Measurements from ENCODE around the gene SPOCD1.

The SPOCD1 gene

DNA sequence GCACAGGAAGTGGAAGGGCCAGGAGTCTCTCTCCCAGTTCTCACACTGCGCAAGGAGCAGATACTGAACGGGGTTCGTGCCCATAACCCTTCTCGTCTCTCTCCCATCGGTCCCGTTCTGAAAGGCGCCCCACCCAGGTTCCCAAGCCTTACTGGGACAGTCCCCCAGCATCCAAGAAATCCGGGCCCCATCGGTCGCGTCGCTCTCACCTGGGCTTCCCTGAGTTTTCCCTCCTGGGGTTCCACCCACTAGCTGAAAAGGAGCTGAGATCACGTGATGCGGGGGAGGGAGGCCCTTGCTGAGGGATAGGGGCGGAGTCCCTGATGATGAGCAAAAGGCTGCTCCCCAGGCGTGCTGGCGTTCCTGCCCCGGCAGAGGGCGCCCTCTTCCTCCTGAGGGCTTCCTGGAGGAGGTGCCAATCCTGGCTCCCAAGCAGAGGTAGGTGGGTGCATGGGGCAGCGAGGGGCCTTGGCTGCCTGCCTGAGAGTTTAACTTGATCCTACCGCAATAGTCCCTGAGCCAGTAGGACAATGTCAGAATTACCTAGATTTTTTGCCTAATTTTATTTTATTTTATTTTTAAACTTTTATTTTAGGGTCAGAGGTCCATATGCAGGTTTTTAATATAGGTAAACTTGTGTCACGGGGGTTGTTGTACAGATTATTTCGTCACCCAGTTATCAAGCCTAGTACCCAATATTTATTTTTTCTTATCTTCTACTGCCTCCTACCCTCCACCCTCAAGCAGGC is at the start of gene SPOCD1:
TSS of gene SPOCD1 (minus strand) at position 271 of the 749 bp plus-strand sequence. CDS start 689 bp downstream, outside the sequence.
- TF ChIP-seq GATA2 (IDR thresholded peaks at IDR 0.05; ENCODE audit: low read depth, low read length): no peak
- TF ChIP-seq GATA3 (IDR thresholded peaks at IDR 0.05; ENCODE audit: low read depth, low read length): no peak

DNA sequence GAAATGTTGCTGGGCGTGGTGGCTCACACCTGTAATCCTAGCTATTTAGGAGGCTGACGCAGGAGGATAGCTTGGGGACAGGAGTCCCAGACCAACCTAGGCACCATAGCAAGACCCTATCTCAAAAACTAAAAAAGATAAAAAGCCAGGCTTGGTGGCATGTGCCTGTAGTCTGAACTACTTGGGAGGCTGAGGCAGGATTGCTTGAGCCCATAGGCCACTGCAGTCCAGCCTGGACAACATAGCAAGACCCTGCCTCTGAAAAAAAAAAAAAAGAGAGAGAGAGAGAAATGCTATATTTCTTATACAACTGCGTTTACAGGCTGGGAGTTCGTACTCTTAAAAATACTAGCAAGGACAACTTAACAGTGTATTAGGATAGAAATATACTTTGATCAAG is 46.2 kb upstream of the SPOCD1 start:
- TF ChIP-seq GATA3 (IDR thresholded peaks at IDR 0.05; ENCODE audit: low read depth, low read length) (no peak), GATA2 (IDR thresholded peaks at IDR 0.05; ENCODE audit: low read depth, low read length) (no peak)

DNA sequence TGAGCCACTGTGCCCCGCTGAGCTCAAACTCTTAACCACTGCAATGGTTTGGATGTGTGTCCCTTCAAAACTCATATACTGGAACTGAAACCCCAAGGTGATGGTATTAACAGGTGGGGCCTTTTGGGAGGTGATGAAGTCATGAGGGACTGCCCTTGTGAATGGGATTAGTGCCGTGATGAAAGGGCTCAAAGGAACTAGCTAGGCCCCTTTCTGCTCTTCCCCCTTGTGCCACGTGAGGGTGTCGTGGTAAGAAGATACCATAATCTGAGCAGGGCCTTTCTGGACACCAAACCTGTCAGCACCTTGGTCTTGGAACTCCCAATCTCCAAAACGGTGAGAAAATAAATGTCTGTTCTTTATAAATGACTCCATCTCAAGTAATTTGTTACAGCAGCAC is 45.5 kb upstream of the SPOCD1 start:
- no peak for TF ChIP-seq GATA2 (IDR thresholded peaks at IDR 0.05; ENCODE audit: low read depth, low read length)
- no peak for TF ChIP-seq GATA3 (IDR thresholded peaks at IDR 0.05; ENCODE audit: low read depth, low read length)

DNA sequence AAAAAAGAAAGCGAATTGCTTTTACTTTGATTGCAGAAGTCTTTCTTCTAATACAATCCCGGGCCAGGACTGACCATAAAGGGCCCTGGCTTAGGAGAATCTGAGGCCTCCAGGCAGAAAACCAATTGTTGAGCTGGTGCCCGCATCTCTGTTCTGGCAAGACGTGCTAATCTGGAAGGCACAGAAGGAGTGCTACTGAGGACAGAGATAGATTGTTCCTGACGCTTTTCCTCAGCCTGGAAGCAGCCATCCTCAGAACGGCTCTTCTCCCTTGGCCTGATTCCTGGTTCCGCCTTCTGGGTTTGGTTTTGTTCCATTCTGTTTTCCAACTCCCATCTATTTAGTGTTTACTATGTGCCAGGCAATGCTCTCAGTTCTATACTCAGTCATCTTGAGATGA is 44.8 kb upstream of the SPOCD1 start:
- no peak for TF ChIP-seq GATA2 (IDR thresholded peaks at IDR 0.05; ENCODE audit: low read depth, low read length)
- TF ChIP-seq GATA3 (IDR thresholded peaks at IDR 0.05; ENCODE audit: low read depth, low read length): no peak

DNA sequence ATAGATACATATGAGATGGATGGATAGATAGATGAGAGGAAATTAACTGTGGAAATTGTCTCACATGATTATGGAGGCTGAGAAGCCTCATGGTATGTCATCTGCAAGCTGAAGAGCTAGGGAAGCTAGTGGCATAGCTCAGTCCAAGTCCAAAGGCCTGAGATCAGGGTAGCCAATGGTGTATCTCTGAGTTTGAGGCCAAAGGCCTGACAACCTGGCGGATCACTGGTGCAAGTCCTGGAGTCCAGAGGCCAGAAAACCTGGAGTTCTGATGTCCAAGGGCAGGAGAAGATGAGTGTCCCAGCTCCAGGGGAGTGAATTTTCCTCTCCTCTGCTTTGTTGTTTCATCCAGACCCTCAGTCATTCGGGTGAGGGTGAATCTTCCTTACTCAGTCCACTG is 43.9 kb upstream of the SPOCD1 start:
- no peak for TF ChIP-seq GATA3 (IDR thresholded peaks at IDR 0.05; ENCODE audit: low read depth, low read length)

DNA sequence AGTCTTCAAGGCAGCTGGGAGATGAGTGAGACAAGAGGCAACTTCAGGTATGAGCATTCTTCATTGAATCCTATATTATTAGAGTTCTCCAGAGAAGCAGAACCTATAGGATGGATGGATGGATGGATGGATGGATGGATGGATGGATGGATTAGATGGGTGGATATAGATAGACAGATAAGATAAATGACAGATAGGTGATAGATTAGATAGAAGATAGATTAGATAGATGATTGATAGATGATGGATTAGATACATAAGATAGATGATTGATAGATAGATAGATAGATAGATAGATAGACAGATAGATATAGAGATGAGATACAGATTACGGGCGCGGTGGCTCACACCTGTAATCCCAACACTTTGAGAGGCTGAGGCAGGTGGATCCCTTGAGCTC is 43.2 kb upstream of the SPOCD1 start:
- TF ChIP-seq GATA3 (IDR thresholded peaks at IDR 0.05; ENCODE audit: low read depth, low read length): no peak

DNA sequence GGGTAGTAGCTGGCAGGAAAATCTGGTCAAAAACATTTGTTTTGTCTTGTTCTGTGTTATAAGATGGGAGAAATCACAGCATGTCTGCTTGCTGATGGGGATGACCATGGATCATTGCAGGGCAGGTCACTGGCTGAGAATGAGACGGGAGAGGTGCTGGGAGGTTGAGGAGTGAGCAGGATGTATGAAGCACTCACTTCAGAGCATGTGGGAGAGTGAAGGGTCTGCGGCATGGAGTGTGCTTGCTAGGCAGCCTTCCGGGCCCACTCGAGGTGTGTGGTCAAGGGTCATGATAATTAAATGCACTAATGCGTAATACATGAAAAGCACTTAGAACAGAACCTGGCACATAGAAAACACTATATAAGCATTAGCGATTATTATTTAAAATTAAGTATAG is 42.0 kb upstream of the SPOCD1 start:
- TF ChIP-seq GATA3 (IDR thresholded peaks at IDR 0.05; ENCODE audit: low read depth, low read length) (no peak), GATA2 (IDR thresholded peaks at IDR 0.05; ENCODE audit: low read depth, low read length) (no peak)

DNA sequence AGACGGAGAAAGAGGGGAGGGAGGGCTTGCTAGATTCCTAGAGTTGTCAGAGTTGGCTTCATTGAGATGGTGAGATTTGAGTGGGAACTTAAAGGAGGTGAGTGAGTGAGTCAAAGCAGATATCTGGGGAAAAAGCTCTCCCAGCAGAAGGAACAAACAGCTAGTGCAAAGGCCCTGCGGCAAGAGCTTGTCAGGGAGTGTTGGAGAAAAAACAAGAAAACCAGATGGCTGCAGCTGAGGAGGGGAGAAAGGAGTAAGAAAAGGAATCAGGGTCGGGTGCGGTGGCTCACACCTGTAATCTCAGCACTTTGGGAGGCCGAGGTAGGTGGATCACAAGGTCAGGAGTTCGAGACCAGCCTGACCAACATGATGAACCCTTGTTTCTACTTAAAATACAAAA is 40.3 kb upstream of the SPOCD1 start:
- no peak for TF ChIP-seq GATA3 (IDR thresholded peaks at IDR 0.05; ENCODE audit: low read depth, low read length)
- no peak for TF ChIP-seq GATA2 (IDR thresholded peaks at IDR 0.05; ENCODE audit: low read depth, low read length)

DNA sequence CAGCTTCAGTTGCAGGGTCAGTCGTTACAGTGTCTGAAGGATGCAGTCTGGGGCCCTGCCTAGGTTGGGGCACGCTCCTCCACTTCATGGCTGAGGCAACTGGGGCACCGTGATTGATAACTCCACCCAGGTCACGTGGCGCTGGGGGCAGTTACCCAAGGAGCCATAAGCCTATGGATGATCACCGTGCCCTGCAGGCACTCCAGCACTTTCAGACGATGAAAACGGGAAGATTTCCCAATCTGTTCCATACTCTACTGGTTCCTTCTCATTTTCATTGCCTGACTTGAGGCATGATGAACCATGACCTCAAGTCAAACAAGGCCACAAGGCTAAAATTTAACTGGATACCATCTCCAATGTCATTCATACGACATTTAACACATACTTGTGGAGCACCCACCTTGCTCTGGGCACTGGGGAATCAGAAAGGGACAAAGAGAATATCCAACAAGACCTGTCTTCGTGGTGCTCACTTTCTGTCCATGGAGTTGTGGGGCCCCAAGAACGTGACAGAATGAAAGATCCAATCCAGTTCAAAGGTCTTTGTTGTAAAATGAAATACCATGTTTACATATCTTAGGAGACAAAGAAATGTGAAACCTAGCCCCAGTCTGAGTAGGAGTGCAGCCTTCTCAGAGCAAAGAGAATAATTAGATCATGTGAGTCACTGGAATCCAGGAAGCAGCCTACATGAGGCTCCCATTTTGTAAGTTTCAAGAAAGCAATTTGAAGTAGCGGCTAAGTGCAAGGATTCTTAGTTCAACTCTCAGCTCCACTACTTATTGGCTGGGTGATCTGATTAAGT is 39.4 kb upstream of the SPOCD1 start:
- TF ChIP-seq GATA2 (IDR thresholded peaks at IDR 0.05; ENCODE audit: low read depth, low read length): no peak
- no peak for TF ChIP-seq GATA3 (IDR thresholded peaks at IDR 0.05; ENCODE audit: low read depth, low read length)

DNA sequence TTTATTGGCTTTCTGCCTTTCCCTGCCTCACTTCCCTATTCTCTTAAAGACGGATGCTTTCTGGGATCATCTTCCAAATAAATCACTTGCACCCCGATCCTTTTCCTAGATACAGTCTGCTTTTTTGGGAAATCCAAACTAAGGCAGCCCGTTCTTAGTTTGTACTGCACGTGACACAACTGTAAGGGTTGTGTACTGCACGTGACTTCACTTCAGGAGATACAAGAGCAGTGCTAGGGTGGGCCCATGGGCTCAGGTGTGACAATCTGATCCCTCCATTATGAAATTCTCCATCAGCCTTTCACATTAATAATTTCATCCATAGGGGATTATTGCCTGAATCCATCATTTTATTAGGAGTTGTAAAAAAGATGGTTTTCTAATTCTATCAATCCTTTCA is 33.8 kb upstream of the SPOCD1 start:
- TF ChIP-seq GATA3 (IDR thresholded peaks at IDR 0.05; ENCODE audit: low read depth, low read length) (no peak), GATA2 (IDR thresholded peaks at IDR 0.05; ENCODE audit: low read depth, low read length) (no peak)

DNA sequence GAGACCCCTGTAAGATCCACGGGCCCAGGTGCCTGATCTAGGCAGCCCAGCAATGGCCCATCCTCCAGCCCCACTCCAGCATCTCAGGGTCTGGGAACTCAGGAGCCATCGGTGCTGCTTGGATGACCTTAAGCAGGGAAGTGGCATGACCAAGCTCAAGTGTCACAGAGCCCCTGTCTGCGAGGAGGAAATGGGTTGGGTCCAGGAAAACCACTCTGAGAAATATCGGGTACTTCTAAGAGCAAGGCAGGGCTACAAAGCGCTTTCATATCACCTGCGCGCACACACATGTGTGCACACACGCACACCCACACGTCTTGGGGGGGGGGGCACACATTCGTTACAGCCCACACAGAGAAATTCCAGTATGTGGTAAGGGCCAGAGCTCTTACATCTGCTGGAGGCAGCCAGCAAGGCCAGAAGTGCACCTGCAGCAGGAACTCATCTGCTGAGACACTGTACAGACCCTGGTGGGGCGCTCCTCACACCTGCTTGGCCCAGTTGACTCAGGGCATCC is 32.6 kb upstream of the SPOCD1 start:
- no peak for TF ChIP-seq GATA3 (IDR thresholded peaks at IDR 0.05; ENCODE audit: low read depth, low read length)
- no peak for TF ChIP-seq GATA2 (IDR thresholded peaks at IDR 0.05; ENCODE audit: low read depth, low read length)

DNA sequence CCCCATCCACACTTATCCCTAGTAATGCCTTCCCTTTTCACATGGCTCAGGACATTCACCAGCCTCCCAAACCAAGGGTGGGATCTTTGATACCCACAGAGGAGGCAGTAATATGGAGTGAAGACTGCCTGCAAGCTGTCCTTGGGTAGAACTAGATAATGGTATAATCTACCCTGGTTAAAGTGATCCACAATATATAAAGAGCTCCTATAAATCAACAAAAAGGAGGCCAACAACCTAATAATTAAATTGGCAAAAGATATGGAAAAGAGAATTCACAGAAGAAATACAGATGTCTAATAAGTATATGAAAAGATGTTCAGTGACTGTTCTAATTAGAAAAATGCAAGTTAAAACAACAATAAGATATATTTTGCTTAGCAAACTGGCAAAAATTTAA is 30.7 kb upstream of the SPOCD1 start:
- TF ChIP-seq GATA3 (IDR thresholded peaks at IDR 0.05; ENCODE audit: low read depth, low read length) (no peak), GATA2 (IDR thresholded peaks at IDR 0.05; ENCODE audit: low read depth, low read length) (no peak)

DNA sequence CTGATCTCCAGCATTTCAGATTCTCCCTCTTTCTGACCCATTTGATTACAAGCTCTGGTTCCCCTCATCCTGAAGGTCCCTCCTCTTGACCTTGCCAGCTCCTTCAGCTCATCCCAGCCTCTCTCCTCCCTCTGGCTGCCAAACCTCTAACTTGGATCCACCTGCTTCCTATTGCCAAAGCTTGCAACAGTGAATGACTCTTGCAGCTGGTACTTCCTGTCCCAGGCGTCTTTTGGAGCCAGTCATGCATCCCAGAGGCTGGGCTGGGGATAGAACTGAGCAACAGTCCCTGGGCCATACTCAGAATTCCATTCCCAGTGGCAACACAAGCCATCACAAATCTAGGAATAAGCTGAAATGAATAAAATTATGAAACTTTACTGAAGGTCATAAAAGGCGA is 27.7 kb upstream of the SPOCD1 start:
- TF ChIP-seq GATA2 (IDR thresholded peaks at IDR 0.05; ENCODE audit: low read depth, low read length) (no peak), GATA3 (IDR thresholded peaks at IDR 0.05; ENCODE audit: low read depth, low read length) (no peak)

DNA sequence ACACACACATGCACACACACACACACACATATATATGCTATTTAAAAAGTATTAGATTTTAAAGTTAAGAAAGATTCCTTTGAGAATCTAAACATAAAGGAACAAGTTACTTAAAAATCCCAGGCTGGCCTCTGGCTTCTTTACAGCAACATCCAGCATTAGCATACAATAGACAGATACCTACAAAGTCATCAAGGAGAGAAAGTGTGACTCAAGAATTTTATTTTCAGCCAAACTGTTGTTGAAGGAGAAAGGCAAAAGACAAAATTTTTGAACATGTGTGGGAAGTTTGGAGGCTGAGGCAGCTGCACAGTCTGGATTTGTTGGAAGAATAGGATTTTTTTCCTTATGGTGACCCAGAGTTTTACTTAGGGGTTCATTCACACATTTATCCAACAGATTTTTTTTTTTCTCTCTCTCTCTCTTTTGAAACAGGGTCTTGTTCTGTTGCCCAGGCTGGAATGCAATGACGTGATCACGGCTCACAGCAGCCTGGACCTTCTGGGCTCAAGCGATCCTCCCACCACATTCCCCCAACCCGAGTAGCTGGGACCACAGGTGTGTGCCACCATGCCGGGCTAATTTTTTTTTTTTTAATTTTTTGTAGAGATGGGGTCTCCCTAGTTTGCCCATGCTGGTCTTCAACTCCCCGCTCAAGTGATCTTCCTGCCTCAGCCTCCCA is 24.0 kb upstream of the SPOCD1 start:
- TF ChIP-seq GATA2 (IDR thresholded peaks at IDR 0.05; ENCODE audit: low read depth, low read length) (no peak), GATA3 (IDR thresholded peaks at IDR 0.05; ENCODE audit: low read depth, low read length) (no peak)

Data from SH-SY5Y (cell line).